Tibial artery (tissue), 4 donors: ENCODE measurements around the gene PIWIL1.

Experiments used
- DNase-seq, 2 donors: peaks; one replicate each; pipeline ENCODE4 v3.0.0-alpha.2; 2019
- H3K27ac ChIP-seq, 2 donors: fragments of 200-600 bp; sonication (generic) in 1 of 2; 1 replicate in 1 of 2; 2 replicates in 1 of 2; pipeline ENCODE4 v1.5.1; 2018 to 2019; ENCODE audit warnings: mild to moderate bottlenecking in 1 of 2
- H3K27me3 ChIP-seq, 2 donors: fragments of 200-600 bp; sonication (generic) in 1 of 2; one replicate each; pipeline versions ENCODE4 v1.5.1 to v1.6.0; 2016 to 2019
- H3K36me3 ChIP-seq, 3 donors: fragments of 200-600 bp; sonication (generic) in 2 of 3; one replicate each; pipeline ENCODE4 v1.5.1; 2016 to 2019; ENCODE audit warnings: mild to moderate bottlenecking in 2 of 3
- H3K4me1 ChIP-seq, 4 donors: fragments of 200-600 bp; sonication (generic) in 2 of 4; 1 replicate in 3 of 4; 2 replicates in 1 of 4; pipeline ENCODE4 v1.5.1; 2016 to 2019
- H3K4me3 ChIP-seq, 2 donors: fragments of 200-600 bp; sonication (generic) in 1 of 2; 1 replicate in 1 of 2; 2 replicates in 1 of 2; pipeline ENCODE4 v1.5.1; 2018 to 2019; ENCODE audit warnings: mild to moderate bottlenecking in 2 of 2
- H3K9me3 ChIP-seq, 3 donors: fragments of 200-600 bp; sonication (generic) in 1 of 3; one replicate each; pipeline ENCODE4 v1.5.1; 2016 to 2019
- CTCF ChIP-seq, 2 experiments: fragments of 200-600 bp in 1 of 2; fragments of 450-650 bp in 1 of 2; IDR thresholded peaks; one replicate each; pipeline ENCODE4 v1.5.1; 2017 to 2019; ENCODE audit warnings: antibody characterized with exemption in 2 of 2, mild to moderate bottlenecking in 1 of 2, moderate library complexity in 1 of 2
- intact Hi-C: fragments of 100-400 bp; cut with DNase I; formaldehyde crosslinking; loops from one replicate; pipeline ENCODE4 v1.15.0; 2023; ENCODE audit warnings: low total_unique reads

PIWIL1 gene

GRCh38 chr12:130401703-130402102 lies 64.0 kb downstream of the PIWIL1 start:
- intact Hi-C loops = no loop called here
- Histone ChIP-seq H3K4me1 (no peaks in the 10 kb centered on the region), H3K27ac (no peak overlapping the region), H3K9me3 (no peaks in the 10 kb centered on the region), H3K36me3 (no peaks in the 10 kb centered on the region), H3K27me3 (no peaks in the 10 kb centered on the region), H3K4me3 (no peak overlapping the region)
- DNase-seq = no peak
- TF ChIP-seq CTCF (IDR thresholded peaks at IDR 0.05) = no peak

- H3K4me3 ChIP-seq = no peak overlapping the region
- H3K4me1 ChIP-seq = no peaks in the 10 kb centered on the region
- no peaks in the 10 kb centered on the region for H3K9me3 ChIP-seq
- TF ChIP-seq CTCF (IDR thresholded peaks at IDR 0.05) = no peak
- H3K27me3 ChIP-seq = no peaks in the 10 kb centered on the region
- intact Hi-C loops = no loop called here
- H3K27ac ChIP-seq = no peak overlapping the region
- no peak for DNase-seq
- H3K36me3 ChIP-seq = no peaks in the 10 kb centered on the region
Measured at GRCh38 chr12:130405332-130405731, 67.6 kb downstream of the PIWIL1 start.

GRCh38 chr12:130412384-130412783 lies 74.7 kb downstream of the PIWIL1 start:
- no peak overlapping the region for H3K4me3 ChIP-seq
- TF ChIP-seq CTCF (IDR thresholded peaks at IDR 0.05) = no peak
- peaks cover 0 to 2% of the 10 kb centered on the region in 2 donors for H3K27me3 ChIP-seq
- no peak for DNase-seq
- no peak overlapping the region for H3K27ac ChIP-seq
- intact Hi-C loops = no loop called here
- H3K4me1 ChIP-seq = no peaks in the 10 kb centered on the region
- no peaks in the 10 kb centered on the region for H3K9me3 ChIP-seq
- H3K36me3 ChIP-seq = no peaks in the 10 kb centered on the region

- intact Hi-C loops = no loop called here
- no peak for TF ChIP-seq CTCF (IDR thresholded peaks at IDR 0.05)
- Histone ChIP-seq H3K9me3 (no peaks in the 10 kb centered on the region), H3K27ac (no peak overlapping the region), H3K4me1 (no peaks in the 10 kb centered on the region), H3K36me3 (no peaks in the 10 kb centered on the region), H3K4me3 (no peak overlapping the region), H3K27me3 (peaks cover 0 to 2% of the 10 kb centered on the region in 2 donors)
- no peak for DNase-seq
Measured at GRCh38 chr12:130413909-130414308, 76.2 kb downstream of the PIWIL1 start.

GRCh38 chr12:130414381-130414780 lies 76.7 kb downstream of the PIWIL1 start:
- intact Hi-C loops = no loop called here
- Histone ChIP-seq H3K27me3 (peaks cover 0 to 2% of the 10 kb centered on the region in 2 donors), H3K36me3 (no peaks in the 10 kb centered on the region), H3K9me3 (no peaks in the 10 kb centered on the region), H3K4me1 (no peaks in the 10 kb centered on the region), H3K27ac (no peak overlapping the region), H3K4me3 (no peak overlapping the region)
- no peak for TF ChIP-seq CTCF (IDR thresholded peaks at IDR 0.05)
- no peak for DNase-seq

GRCh38 chr12:130418251-130418650 lies 80.6 kb downstream of the PIWIL1 start:
- Histone ChIP-seq H3K27ac (no peak overlapping the region), H3K4me3 (no peak overlapping the region), H3K4me1 (no peaks in the 10 kb centered on the region), H3K36me3 (no peaks in the 10 kb centered on the region), H3K9me3 (no peaks in the 10 kb centered on the region), H3K27me3 (no peaks in the 10 kb centered on the region)
- no peak for TF ChIP-seq CTCF (IDR thresholded peaks at IDR 0.05)
- DNase-seq = no peak
- intact Hi-C loops = no loop called here
